Activated T-helper 1 cell treated with anti-CD3 and anti-CD28 coated beads, Interleukin-12 subunit alpha, Interleukin-12 subunit beta, Interleukin-2, Interleukin-4 antibody, amounts not matched to agents 30 ng/mL and 10 ng/mL and 1 ng/mL, durations not matched to agents 14 hours and 24 hours and 36 hours (primary cell): ENCODE results near the gene MED26. TPM values are rescaled to one million over a fixed set of nuclear protein-coding genes. Genes with fewer than 3 reads are reported as not detected.
"Not testable (repeated sequence)": the region's sequence is repeated elsewhere in the genome, so short reads cannot be mapped to it uniquely, and the experiment has no call there.

ENCODE experiments used
- DNase-seq: peaks from one replicate; pipeline ENCODE4 v3.0.0; 2021; ENCODE audit warnings: low spot score
- H3K27ac Mint-ChIP-seq: one replicate; pipeline ENCODE4 v1.8.0; 2021; ENCODE audit warnings: mild to moderate bottlenecking, mixed read lengths
- H3K27me3 Mint-ChIP-seq: one replicate; pipeline ENCODE4 v1.8.0; 2022; ENCODE audit warnings: mild to moderate bottlenecking, moderate library complexity, mixed read lengths; ENCODE audit not compliant: insufficient read depth
- H3K36me3 Mint-ChIP-seq: one replicate; pipeline ENCODE4 v1.8.0; 2021; ENCODE audit warnings: low read depth, mixed read lengths
- H3K4me1 Mint-ChIP-seq: one replicate; pipeline ENCODE4 v1.8.0; 2021; ENCODE audit warnings: low read depth, mixed read lengths
- H3K4me3 Mint-ChIP-seq: one replicate; pipeline ENCODE4 v1.8.0; 2021; ENCODE audit warnings: mild to moderate bottlenecking, moderate library complexity, mixed read lengths
- H3K9me3 Mint-ChIP-seq: one replicate; pipeline ENCODE4 v1.8.0; 2021; ENCODE audit warnings: mixed read lengths
- intact Hi-C: fragments of 100-400 bp; cut with micrococcal nuclease; formaldehyde crosslinking; loops from one replicate; pipeline ENCODE4 v1.15.1; 2024
- total RNA-seq: library from RNA; stranded (reverse); gene quantifications from 2 replicates; pipeline ENCODE4 v1.2.3, GENCODE V29; 2022

The MED26 gene
- total RNA-seq, 1 donor from 2014 or later, result 14.9 TPM

GRCh38 chr19:16659832-16660708, 32.1 kb upstream of the MED26 start, which contains the start of gene SMIM7:
SMIM7 (minus strand) TSS chr19:16660144; CDS start chr19:16660110, 34 bp downstream.
- intact Hi-C loops, result loop anchor here (1.0 to 5.0 kb wide), 6 partner anchors 32 to 417 kb away; partner anchors contain the start of genes C19orf44, CALR3, CHERP and HAUS8
- peak within 1 kb of the TSS; percentile 94 for H3K4me3 Mint-ChIP-seq
- peak within 1 kb of the TSS; percentile 97 for H3K27ac Mint-ChIP-seq
- peak; percentile 98 for DNase-seq
- peaks cover 13% of the 10 kb centered on the region for H3K27me3 Mint-ChIP-seq
- peaks cover 27% of the 10 kb centered on the region for H3K4me1 Mint-ChIP-seq
- H3K9me3 Mint-ChIP-seq, result no peaks in the 10 kb centered on the region
- H3K36me3 Mint-ChIP-seq, result peaks cover 18% of the 10 kb centered on the region

GRCh38 chr19:16659464-16659831, 31.4 kb upstream of the MED26 start:
- Mint-ChIP-seq H3K4me1 (peaks cover 27% of the 10 kb centered on the region), H3K27me3 (peaks cover 13% of the 10 kb centered on the region), H3K9me3 (no peaks in the 10 kb centered on the region), H3K27ac (peak overlapping the region; percentile 97), H3K36me3 (peaks cover 22% of the 10 kb centered on the region), H3K4me3 (peak overlapping the region; percentile 94)
- no peak for DNase-seq
- intact Hi-C loops, result loop anchor here (1.0 to 5.0 kb wide), 2 partner anchors 31 to 418 kb away; partner anchors contain the start of genes HAUS8, MED26 and MYO9B

GRCh38 chr19:16657384-16657783, 29.4 kb upstream of the MED26 start:
- DNase-seq, result no peak
- intact Hi-C loops, result loop anchor here (5.0 kb wide), 1 partner anchor 420 kb away; the partner anchor contains the start of genes HAUS8 and MYO9B
- peaks cover 3% of the 10 kb centered on the region for H3K27me3 Mint-ChIP-seq
- no peaks in the 10 kb centered on the region for H3K9me3 Mint-ChIP-seq
- H3K36me3 Mint-ChIP-seq, result peaks cover 35% of the 10 kb centered on the region
- peaks cover 27% of the 10 kb centered on the region for H3K4me1 Mint-ChIP-seq
- H3K4me3 Mint-ChIP-seq, result peak overlapping the region; percentile 45
- H3K27ac Mint-ChIP-seq, result peak overlapping the region; percentile 3

GRCh38 chr19:16655727-16656126, 27.7 kb upstream of the MED26 start:
- Mint-ChIP-seq H3K36me3 (peaks cover 46% of the 10 kb centered on the region), H3K27ac (no peak overlapping the region), H3K9me3 (no peaks in the 10 kb centered on the region), H3K27me3 (no peaks in the 10 kb centered on the region), H3K4me3 (no peak overlapping the region), H3K4me1 (peaks cover 25% of the 10 kb centered on the region)
- intact Hi-C loops, result loop anchor here (5.0 kb wide), 1 partner anchor 422 kb away; the partner anchor contains the start of genes HAUS8 and MYO9B
- no peak for DNase-seq

GRCh38 chr19:16654627-16655026, 26.6 kb upstream of the MED26 start:
- H3K36me3 Mint-ChIP-seq, result peaks cover 54% of the 10 kb centered on the region
- no peak overlapping the region for H3K4me3 Mint-ChIP-seq
- DNase-seq, result no peak
- no peak overlapping the region for H3K27ac Mint-ChIP-seq
- H3K4me1 Mint-ChIP-seq, result peaks cover 31% of the 10 kb centered on the region
- intact Hi-C loops, result loop anchor here (5.0 kb wide), 1 partner anchor 423 kb away; the partner anchor contains the start of genes HAUS8 and MYO9B
- H3K9me3 Mint-ChIP-seq, result no peaks in the 10 kb centered on the region
- no peaks in the 10 kb centered on the region for H3K27me3 Mint-ChIP-seq

GRCh38 chr19:16654140-16654539, 26.1 kb upstream of the MED26 start:
- H3K36me3 Mint-ChIP-seq, result peaks cover 56% of the 10 kb centered on the region

GRCh38 chr19:16652854-16653253, 24.9 kb upstream of the MED26 start:
- Mint-ChIP-seq H3K9me3 (no peaks in the 10 kb centered on the region), H3K36me3 (peaks cover 52% of the 10 kb centered on the region)
- intact Hi-C loops, result no loop called here

More at GRCh38 chr19:16654140-16654539, 26.1 kb upstream of the MED26 start:
- no peak overlapping the region for H3K4me3 Mint-ChIP-seq
- H3K4me1 Mint-ChIP-seq, result peaks cover 33% of the 10 kb centered on the region
- no peak overlapping the region for H3K27ac Mint-ChIP-seq
- intact Hi-C loops, result no loop called here
- no peak for DNase-seq
- no peaks in the 10 kb centered on the region for H3K9me3 Mint-ChIP-seq
- no peaks in the 10 kb centered on the region for H3K27me3 Mint-ChIP-seq

GRCh38 chr19:16651421-16652188, 23.6 kb upstream of the MED26 start:
- peaks cover 15% of the 10 kb centered on the region for H3K4me1 Mint-ChIP-seq
- peaks cover 47% of the 10 kb centered on the region for H3K36me3 Mint-ChIP-seq
- H3K9me3 Mint-ChIP-seq, H3K27me3 Mint-ChIP-seq, H3K27ac Mint-ChIP-seq, H3K4me3 Mint-ChIP-seq, DNase-seq, intact Hi-C loops: not testable (repeated sequence)

More at GRCh38 chr19:16652854-16653253, 24.9 kb upstream of the MED26 start:
- DNase-seq, result no peak
- H3K27me3 Mint-ChIP-seq, result no peaks in the 10 kb centered on the region
- peaks cover 23% of the 10 kb centered on the region for H3K4me1 Mint-ChIP-seq
- H3K27ac Mint-ChIP-seq, result no peak overlapping the region
- H3K4me3 Mint-ChIP-seq, result no peak overlapping the region

- H3K27me3 Mint-ChIP-seq, result no peaks in the 10 kb centered on the region
- H3K27ac Mint-ChIP-seq, result no peak overlapping the region
- peaks cover 15% of the 10 kb centered on the region for H3K4me1 Mint-ChIP-seq
- peaks cover 45% of the 10 kb centered on the region for H3K36me3 Mint-ChIP-seq
- H3K4me3 Mint-ChIP-seq, result no peak overlapping the region
- intact Hi-C loops, result no loop called here
- no peaks in the 10 kb centered on the region for H3K9me3 Mint-ChIP-seq
- no peak for DNase-seq
Measured at GRCh38 chr19:16650821-16651220, 22.8 kb upstream of the MED26 start.

GRCh38 chr19:16649734-16650133, 21.7 kb upstream of the MED26 start:
- peaks cover 15% of the 10 kb centered on the region for H3K4me1 Mint-ChIP-seq
- no peak overlapping the region for H3K27ac Mint-ChIP-seq
- DNase-seq, result no peak
- intact Hi-C loops, result no loop called here
- H3K4me3 Mint-ChIP-seq, result no peak overlapping the region
- no peaks in the 10 kb centered on the region for H3K9me3 Mint-ChIP-seq
- peaks cover 48% of the 10 kb centered on the region for H3K36me3 Mint-ChIP-seq
- no peaks in the 10 kb centered on the region for H3K27me3 Mint-ChIP-seq

GRCh38 chr19:16645140-16645539, 17.1 kb upstream of the MED26 start:
- peaks cover 7% of the 10 kb centered on the region for H3K4me1 Mint-ChIP-seq
- H3K36me3 Mint-ChIP-seq, result peaks cover 32% of the 10 kb centered on the region
- H3K27ac Mint-ChIP-seq, result no peak overlapping the region
- H3K4me3 Mint-ChIP-seq, result no peak overlapping the region
- no peaks in the 10 kb centered on the region for H3K9me3 Mint-ChIP-seq
- DNase-seq, result no peak
- intact Hi-C loops, result no loop called here
- H3K27me3 Mint-ChIP-seq, result no peaks in the 10 kb centered on the region

GRCh38 chr19:16641695-16642094, 13.7 kb upstream of the MED26 start:
- H3K36me3 Mint-ChIP-seq, result peaks cover 26% of the 10 kb centered on the region
- no peaks in the 10 kb centered on the region for H3K9me3 Mint-ChIP-seq
- H3K27ac Mint-ChIP-seq, result no peak overlapping the region
- H3K4me1 Mint-ChIP-seq, result peaks cover 6% of the 10 kb centered on the region
- intact Hi-C loops, result no loop called here
- no peak for DNase-seq
- H3K4me3 Mint-ChIP-seq, result no peak overlapping the region
- no peaks in the 10 kb centered on the region for H3K27me3 Mint-ChIP-seq
